HepG2 (cell line): ENCODE measurements around the gene ZNF503. TPM values are rescaled to one million over a fixed set of nuclear protein-coding genes. Genes with fewer than 3 reads are reported as not detected.

Source experiments
- CEBPG ChIP-seq: IDR thresholded peaks from 2 replicates; pipeline ENCODE4 v1.6.1; 2016
- DR1 ChIP-seq: sonication (generic); formaldehyde crosslinking; IDR thresholded peaks from 2 replicates; pipeline ENCODE4 v1.8.0; 2021; ENCODE audit warnings: mild to moderate bottlenecking, missing genetic modification reagents, inconsistent platforms
- IRF2 ChIP-seq: IDR thresholded peaks from 2 replicates; pipeline ENCODE4 v1.6.1; 2018; ENCODE audit warnings: missing genetic modification reagents, missing compliant biosample characterization
- NFATC3 ChIP-seq: sonication (generic); formaldehyde crosslinking; IDR thresholded peaks from 2 replicates; pipeline ENCODE4 v1.5.1; 2020; ENCODE audit warnings: mild to moderate bottlenecking, missing genetic modification reagents
- POLR2G ChIP-seq: fragments of 200-400 bp; formaldehyde crosslinking; IDR thresholded peaks from 2 replicates; pipeline ENCODE4 v1.6.1; 2018; ENCODE audit warnings: mild to moderate bottlenecking, low read depth, low read length, moderate library complexity
- PPARG ChIP-seq: conservative IDR thresholded peaks from 2 replicates; pipeline ENCODE4 v1.6.1; 2016; ENCODE audit warnings: missing biosample characterization, missing genetic modification reagents
- RAD21 ChIP-seq: fragments of 450-650 bp; formaldehyde crosslinking; IDR thresholded peaks from 2 replicates; pipeline ENCODE4 v1.5.0; 2020; ENCODE audit warnings: mild to moderate bottlenecking
- RBFOX2 ChIP-seq: fragments of 200-400 bp; formaldehyde crosslinking; IDR thresholded peaks from 2 replicates; pipeline ENCODE4 v1.6.1; 2017; ENCODE audit warnings: low read depth, mild to moderate bottlenecking, low read length
- SMYD3 ChIP-seq: sonication (generic); formaldehyde crosslinking; IDR thresholded peaks from 2 replicates; pipeline ENCODE4 v1.8.1; 2023; ENCODE audit warnings: mild to moderate bottlenecking, missing genetic modification reagents
- SNAPC5 ChIP-seq: sonication (generic); formaldehyde crosslinking; IDR thresholded peaks from 2 replicates; pipeline ENCODE4 v1.8.1; 2023; ENCODE audit warnings: mild to moderate bottlenecking, missing genetic modification reagents, borderline replicate concordance
- TP53 ChIP-seq: sonication (generic); formaldehyde crosslinking; conservative IDR thresholded peaks from 2 replicates; pipeline ENCODE4 v1.4.0; 2020; ENCODE audit warnings: missing genetic modification reagents
- XBP1 ChIP-seq: sonication (generic); formaldehyde crosslinking; IDR thresholded peaks from 2 replicates; pipeline ENCODE4 v1.5.0; 2020; ENCODE audit warnings: missing genetic modification reagents
- ZNF562 ChIP-seq: sonication (generic); formaldehyde crosslinking; IDR thresholded peaks from 2 replicates; pipeline ENCODE4 v1.8.0; 2022; ENCODE audit warnings: missing genetic modification reagents, borderline replicate concordance
- ZNF687 ChIP-seq: sonication (generic); formaldehyde crosslinking; IDR thresholded peaks from 2 replicates; pipeline ENCODE4 v1.5.1; 2020; ENCODE audit warnings: mild to moderate bottlenecking, missing genetic modification reagents, moderate library complexity
- ZNF790 ChIP-seq: sonication (generic); formaldehyde crosslinking; IDR thresholded peaks from 2 replicates; pipeline ENCODE4 v1.8.0; 2022; ENCODE audit warnings: missing genetic modification reagents, mild to moderate bottlenecking, borderline replicate concordance
- polyA plus RNA-seq, 8 experiments: library from polyadenylated mRNA; depleted of rRNA in 3 of 8; stranded (reverse) in 7 of 8; unstranded in 1 of 8; fragments of >200 nt; fragmentation: Illumina TruSeq in 4 of 8; extraction: Trizol in 4 of 8; gene quantifications; 2 replicates each; pipeline versions ENCODE4 v1.2.1 to v1.2.3, GENCODE V29; 2011 to 2016; ENCODE audit warnings: low read depth in 4 of 8, missing spikeins in 1 of 8, mixed read lengths in 1 of 8; ENCODE audit not compliant: insufficient read depth in 1 of 8
- total RNA-seq, 5 experiments: library from RNA; depleted of rRNA; stranded (reverse); fragments of >200 nt; fragmentation: Illumina TruSeq; extraction: Trizol; gene quantifications; 2 replicates each; pipeline ENCODE4 v1.2.3, GENCODE V29; 2016; ENCODE audit warnings: low read depth in 1 of 5
- TF ChIP-seq, protein P1 (sequence below): IDR thresholded peaks from 2 replicates; pipeline ENCODE4 v1.6.1; 2016; ENCODE audit warnings: missing genetic modification reagents, missing compliant biosample characterization
- TF ChIP-seq, protein P2 (sequence below): sonication (generic); formaldehyde crosslinking; IDR thresholded peaks from 2 replicates; pipeline ENCODE4 v1.4.0; 2020; ENCODE audit warnings: mild to moderate bottlenecking, missing genetic modification reagents
- TF ChIP-seq, protein P3 (sequence below): sonication (generic); formaldehyde crosslinking; IDR thresholded peaks from 2 replicates; pipeline ENCODE4 v1.4.0; 2020; ENCODE audit warnings: low read depth, missing genetic modification reagents
- TF ChIP-seq, protein P4 (sequence below): sonication (generic); formaldehyde crosslinking; IDR thresholded peaks from 2 replicates; pipeline ENCODE4 v1.4.0; 2020; ENCODE audit warnings: missing genetic modification reagents

ZNF503 gene
- total and polyA plus RNA-seq, 2 of the 13 experiments (the other 11 are each of a cell fraction or from before 2014, with no cell fraction given): 2.7 to 8.3 TPM

GRCh38 chr10:75405598-75406461 lies 4.3 kb upstream of the ZNF503 start (continued):
- TF ChIP-seq IRF2 (CRISPR knock-in tag): 0 out of 2 replicates have a peak, but pooled peaks have one; percentile 5
- TF ChIP-seq DR1 (CRISPR knock-in tag): no peak
- no peak for TF ChIP-seq PPARG
- no peak for TF ChIP-seq RAD21 (CRISPR knock-in tag)
- TF ChIP-seq CEBPG (CRISPR knock-in tag): no peak
- no peak for TF ChIP-seq ZNF790
- TF ChIP-seq NFATC3 (CRISPR knock-in tag): no peak
- peak; percentile 59 for TF ChIP-seq POLR2G
- no peak; the same call in 1 of the 2 replicates for TF ChIP-seq SMYD3 (CRISPR knock-in tag)
- TF ChIP-seq, protein P1, sequence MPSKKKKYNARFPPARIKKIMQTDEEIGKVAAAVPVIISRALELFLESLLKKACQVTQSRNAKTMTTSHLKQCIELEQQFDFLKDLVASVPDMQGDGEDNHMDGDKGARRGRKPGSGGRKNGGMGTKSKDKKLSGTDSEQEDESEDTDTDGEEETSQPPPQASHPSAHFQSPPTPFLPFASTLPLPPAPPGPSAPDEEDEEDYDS: no peak
- TF ChIP-seq, protein P2, sequence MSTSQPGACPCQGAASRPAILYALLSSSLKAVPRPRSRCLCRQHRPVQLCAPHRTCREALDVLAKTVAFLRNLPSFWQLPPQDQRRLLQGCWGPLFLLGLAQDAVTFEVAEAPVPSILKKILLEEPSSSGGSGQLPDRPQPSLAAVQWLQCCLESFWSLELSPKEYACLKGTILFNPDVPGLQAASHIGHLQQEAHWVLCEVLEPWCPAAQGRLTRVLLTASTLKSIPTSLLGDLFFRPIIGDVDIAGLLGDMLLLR (CRISPR knock-in tag): no peak
- TF ChIP-seq ZNF687 (CRISPR knock-in tag): no peak
- no peak for TF ChIP-seq TP53 (CRISPR knock-in tag)
- TF ChIP-seq, protein P3, sequence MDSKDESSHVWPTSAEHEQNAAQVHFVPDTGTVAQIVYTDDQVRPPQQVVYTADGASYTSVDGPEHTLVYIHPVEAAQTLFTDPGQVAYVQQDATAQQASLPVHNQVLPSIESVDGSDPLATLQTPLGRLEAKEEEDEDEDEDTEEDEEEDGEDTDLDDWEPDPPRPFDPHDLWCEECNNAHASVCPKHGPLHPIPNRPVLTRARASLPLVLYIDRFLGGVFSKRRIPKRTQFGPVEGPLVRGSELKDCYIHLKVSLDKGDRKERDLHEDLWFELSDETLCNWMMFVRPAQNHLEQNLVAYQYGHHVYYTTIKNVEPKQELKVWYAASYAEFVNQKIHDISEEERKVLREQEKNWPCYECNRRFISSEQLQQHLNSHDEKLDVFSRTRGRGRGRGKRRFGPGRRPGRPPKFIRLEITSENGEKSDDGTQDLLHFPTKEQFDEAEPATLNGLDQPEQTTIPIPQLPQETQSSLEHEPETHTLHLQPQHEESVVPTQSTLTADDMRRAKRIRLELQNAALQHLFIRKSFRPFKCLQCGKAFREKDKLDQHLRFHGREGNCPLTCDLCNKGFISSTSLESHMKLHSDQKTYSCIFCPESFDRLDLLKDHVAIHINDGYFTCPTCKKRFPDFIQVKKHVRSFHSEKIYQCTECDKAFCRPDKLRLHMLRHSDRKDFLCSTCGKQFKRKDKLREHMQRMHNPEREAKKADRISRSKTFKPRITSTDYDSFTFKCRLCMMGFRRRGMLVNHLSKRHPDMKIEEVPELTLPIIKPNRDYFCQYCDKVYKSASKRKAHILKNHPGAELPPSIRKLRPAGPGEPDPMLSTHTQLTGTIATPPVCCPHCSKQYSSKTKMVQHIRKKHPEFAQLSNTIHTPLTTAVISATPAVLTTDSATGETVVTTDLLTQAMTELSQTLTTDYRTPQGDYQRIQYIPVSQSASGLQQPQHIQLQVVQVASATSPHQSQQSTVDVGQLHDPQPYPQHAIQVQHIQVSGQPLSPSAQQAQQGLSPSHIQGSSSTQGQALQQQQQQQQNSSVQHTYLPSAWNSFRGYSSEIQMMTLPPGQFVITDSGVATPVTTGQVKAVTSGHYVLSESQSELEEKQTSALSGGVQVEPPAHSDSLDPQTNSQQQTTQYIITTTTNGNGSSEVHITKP (CRISPR knock-in tag): no peak
- TF ChIP-seq, protein P4, sequence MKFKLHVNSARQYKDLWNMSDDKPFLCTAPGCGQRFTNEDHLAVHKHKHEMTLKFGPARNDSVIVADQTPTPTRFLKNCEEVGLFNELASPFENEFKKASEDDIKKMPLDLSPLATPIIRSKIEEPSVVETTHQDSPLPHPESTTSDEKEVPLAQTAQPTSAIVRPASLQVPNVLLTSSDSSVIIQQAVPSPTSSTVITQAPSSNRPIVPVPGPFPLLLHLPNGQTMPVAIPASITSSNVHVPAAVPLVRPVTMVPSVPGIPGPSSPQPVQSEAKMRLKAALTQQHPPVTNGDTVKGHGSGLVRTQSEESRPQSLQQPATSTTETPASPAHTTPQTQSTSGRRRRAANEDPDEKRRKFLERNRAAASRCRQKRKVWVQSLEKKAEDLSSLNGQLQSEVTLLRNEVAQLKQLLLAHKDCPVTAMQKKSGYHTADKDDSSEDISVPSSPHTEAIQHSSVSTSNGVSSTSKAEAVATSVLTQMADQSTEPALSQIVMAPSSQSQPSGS: no peak
- TF ChIP-seq XBP1: no peak
- TF ChIP-seq RBFOX2: peak; percentile 57; the same call in 1 of the 2 replicates
- no peak for TF ChIP-seq ZNF562 (CRISPR knock-in tag)
- TF ChIP-seq SNAPC5 (CRISPR knock-in tag): 0 out of 2 replicates have a peak, but pooled peaks have one; percentile 18
